Fibroblast of skin of back (primary cell): ENCODE data around the gene NEUROG1.
"Not testable (repeated sequence)": the region's sequence is repeated elsewhere in the genome, so short reads cannot be mapped to it uniquely, and the experiment has no call there.

ENCODE experiments used
- DNase-seq: peaks from one replicate; pipeline ENCODE4 v3.0.0-alpha.2; 2013

Gene NEUROG1

DNA sequence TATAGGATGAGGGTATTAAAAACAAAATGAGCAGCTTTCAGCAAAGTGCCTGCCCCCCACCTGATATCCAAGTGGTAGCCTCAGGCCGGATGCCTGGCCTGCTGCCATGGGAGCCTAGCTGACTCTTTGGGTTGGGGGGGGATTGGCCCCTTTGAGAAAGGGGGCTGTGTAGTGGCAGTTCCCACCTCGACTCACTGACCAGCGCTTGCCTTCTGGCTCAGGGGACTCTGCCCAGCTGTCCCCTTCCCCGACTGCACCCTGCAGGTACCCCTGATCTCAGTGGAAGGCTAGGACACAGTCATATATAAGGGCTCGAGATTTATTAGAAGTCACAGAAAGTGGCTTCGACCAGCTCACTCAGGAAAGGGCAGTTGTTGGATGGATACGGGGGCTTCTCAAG, 1.5 kb upstream of the NEUROG1 start:
- DNase-seq = no peak

DNA sequence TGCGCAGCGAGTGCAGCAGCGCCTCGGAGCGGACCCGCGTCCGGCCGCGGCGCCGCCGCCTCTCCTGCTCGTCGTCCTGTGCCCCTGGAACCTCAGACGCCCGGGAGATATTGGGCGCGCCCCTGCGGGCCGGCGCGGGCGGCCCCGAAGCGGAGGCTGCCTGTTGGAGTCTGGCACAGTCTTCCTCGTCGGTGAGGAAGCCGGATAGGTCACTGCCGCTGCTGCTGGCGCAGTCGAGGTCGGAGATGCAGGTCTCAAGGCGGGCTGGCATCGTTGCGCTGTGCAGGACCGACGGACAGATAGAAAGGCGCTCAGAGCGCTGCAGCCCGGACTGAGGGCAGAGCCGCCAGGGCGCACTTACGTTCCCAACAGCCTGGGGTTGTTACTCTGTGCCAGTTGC, 344 bp downstream of the NEUROG1 start:
- peak; percentile 3 for DNase-seq

DNA sequence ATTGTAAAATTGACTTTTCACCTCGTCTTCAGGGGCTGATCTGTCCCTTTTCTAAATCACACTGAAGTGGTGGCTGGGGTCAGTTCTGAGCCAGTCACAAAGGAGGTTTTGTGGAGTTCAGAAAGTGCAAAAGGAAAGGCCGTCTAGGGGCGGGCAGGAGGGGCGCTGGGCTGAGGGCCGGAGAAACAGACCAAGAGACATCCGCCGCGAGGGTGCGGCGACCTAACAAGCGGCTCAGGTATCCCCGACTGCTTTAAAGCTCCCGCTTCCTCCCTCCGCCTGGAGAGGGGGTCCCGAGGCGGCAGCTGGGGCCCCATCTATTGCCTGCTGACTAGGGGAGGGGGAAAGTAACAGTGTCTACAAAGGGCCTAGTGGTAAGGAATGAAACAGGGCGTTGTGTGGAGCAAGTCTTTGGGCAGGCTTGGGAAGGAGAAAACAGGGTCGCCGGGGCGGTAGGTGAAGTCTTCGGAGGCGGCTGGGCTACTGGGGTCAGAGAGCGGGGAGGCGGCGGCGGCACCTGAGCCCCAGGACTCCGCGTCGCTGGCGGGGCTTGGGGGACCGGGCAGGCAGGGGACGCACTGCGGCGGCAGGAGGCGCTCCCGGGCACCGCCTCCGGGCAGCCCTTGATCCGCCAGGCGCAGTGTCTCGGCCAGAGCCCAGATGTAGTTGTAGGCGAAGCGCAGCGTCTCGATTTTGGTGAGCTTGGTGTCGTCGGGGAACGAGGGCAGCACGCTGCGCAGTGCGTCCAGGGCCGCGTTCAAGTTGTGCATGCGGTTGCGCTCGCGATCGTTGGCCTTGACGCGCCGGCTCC, 950 bp downstream of the NEUROG1 start:
- DNase-seq = no peak

DNA sequence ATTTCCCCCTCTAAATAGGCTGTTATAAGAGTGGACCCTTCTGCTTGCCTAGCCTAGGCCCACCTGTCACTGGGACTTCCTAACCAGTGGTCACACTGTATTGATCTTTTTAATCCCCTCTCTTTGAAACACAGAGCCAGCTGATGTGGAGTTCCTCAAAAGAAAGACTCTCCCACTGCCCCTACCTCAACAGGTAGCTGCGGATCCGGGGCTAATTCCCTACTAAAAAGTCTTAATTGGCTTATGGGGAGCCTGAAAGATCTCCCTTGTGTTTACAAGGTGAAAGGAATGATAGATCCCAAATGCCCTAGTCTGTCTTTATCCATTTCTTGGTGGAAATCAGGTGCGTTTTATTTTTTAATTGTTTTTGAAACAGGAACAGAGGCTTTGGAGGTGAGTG, 2.0 kb downstream of the NEUROG1 start:
- DNase-seq = no peak

DNA sequence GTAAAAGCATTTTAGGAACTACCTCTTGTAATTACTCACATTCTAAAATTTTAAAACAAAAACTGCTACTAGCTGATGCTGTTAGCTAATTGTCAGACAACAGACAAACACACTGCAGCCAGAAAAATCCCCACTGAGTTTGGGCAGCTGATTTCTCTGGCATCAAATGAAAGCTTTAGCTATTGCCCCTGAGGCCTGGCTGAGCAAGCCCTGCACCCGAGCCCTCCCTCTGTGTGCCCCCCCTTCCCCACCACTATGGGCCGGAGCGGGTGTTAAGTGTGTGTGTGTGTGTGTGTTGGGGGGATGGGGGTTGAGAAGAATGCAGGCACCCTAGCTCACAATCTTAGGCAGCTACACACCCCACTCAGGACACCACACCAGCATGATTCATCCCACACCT, 2.4 kb downstream of the NEUROG1 start:
- DNase-seq = no peak

DNA sequence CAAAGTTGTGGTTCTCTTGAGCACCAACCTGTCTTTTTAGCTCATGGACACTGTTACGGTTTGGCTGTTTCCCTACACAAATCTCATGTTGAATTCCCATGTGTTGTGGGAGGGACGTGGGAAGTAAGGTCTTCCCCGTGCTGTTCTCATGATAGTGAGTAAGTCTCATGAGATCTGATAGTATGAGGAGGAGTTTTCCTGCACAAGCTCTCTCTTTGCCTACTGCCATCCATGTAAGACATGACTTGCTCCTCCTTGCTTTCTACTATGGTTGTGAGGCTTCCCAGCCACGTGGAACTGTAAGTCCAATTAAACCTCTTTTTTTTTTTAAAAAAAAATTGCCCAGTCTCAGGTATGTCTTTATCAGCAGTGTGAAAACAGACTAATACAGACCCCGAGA, 6.2 kb downstream of the NEUROG1 start:
- not testable (repeated sequence) for DNase-seq

DNA sequence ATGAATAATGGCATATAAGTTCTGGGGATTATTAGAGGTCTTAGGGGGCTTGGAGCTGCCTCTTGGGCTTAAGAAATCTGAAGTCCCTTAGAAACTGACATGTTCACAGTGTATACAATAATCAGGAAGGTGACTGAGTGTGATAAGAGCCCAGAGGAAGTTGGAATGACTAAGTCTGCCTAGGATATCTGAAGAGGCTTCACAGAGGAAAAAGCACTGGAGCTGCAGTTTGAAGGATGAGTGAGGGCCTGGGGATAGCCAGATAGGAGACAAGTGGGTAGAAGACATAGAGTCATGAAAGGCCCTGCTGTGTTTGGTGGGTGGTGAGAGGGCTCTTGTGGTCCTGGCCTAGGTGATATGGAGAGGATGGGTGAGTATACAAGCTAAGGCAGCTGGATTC, 8.8 kb downstream of the NEUROG1 start:
- no peak for DNase-seq

DNA sequence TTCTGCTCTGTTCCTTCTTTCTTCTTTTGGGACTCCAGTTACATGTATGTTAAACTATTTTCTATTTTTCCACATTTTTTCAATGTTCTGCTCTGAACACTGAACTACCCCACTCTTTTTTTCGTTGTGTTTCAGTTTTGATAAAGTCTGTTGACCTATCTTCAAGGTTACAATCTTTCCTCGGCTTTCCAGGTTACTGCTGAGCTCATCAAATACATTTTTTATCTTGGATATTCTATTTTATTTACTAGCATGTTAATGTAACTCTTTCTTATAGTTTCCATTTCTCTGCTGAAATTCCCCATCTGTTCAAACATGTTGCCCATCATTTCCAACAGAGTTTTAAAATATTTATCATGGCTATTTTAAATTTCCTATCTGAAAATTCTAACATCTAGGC, 13.8 kb downstream of the NEUROG1 start:
- DNase-seq = no peak

DNA sequence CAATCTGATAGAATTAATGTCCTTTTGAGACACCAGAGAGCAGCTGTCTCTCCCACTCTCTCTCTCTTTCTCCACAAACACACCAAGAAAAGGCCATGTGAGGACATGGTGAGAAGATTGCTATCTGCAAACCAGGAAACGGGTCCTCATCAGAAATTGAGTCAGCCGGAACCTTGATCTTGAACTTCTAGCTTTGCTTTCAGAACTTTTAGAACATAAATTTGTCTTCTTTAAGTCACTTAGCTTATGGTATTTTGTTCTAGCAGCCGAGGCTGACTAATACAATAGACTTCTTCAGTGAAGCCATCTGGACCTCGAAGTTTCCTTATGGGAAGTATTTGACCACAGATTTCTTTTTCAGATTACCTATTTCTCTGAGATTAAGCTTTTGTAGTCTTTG, 18.1 kb downstream of the NEUROG1 start:
- DNase-seq = no peak

DNA sequence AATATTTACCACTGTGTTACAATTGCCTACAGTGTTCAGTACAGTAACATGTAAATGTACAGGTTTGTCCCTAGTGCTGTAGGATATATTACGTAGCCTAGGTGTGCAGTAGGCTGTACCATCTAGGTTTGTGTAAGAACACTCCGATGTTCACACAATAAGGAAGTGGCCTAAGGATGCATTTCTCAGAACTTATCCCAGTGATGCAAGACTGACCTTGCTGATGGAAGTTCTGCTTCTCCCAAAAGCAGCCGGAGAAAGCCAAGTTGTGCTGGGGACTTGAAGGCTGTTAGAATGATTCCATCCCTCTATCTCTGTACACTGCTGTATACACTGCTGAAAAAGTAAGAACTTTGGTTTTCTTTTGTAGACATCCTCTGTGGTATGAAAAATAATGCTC, 21.6 kb downstream of the NEUROG1 start:
- DNase-seq = no peak

DNA sequence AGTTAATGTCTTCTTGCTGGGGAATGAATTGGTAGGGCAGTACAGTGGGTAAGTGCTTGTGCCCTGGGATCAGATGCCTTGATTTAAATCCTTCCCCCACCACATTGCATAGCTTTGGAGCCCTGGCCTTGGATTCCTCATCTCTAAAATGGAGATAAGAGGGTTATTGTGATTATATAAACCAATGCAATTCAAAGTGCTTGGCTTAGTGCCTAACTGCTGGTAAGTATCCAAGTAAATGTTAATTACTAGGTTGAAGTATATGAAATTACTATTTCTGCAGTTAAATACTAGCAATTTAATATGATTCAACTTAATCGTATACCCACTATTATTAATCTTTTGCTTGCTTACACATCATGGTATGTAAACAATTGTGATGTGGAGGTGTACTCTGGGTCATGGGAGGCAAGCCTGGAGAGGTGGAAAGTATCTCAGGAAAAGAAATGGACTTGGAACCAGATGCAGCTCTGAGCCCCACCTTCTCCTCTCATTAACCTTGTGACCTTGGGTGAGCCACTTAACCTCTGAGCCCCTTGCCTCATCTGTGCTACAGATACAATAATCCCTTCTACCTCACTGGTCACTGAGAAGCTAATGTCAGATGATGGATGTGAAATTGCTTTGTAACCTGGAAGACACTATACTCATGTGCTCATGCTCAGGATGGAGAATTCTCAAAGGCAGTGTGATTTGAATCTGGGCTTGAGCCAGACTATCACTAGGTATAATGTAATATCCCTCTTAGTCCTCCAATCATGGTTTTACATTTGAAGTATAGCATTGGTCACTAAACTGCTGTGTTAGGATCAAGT, 23.8 kb downstream of the NEUROG1 start:
- no peak for DNase-seq

DNA sequence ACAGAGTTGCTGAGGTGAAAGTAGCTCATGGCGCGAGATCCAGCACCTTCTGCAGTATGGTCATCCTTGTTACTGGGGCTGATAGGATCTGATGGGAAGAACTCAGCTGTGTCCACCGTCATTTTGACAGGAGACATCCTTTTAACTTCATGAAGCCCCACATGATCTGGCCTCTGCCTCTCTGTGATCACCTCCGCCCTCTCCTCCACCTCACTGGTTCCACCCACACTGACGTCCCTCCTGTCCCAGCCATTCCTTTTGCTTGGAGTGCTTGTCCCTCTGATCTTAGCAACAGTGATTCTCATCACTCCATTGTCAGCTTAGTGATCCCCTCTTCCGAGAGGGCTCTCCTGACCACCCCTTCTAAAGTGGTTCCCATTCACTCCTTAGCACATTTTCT, 25.8 kb downstream of the NEUROG1 start:
- no peak for DNase-seq

DNA sequence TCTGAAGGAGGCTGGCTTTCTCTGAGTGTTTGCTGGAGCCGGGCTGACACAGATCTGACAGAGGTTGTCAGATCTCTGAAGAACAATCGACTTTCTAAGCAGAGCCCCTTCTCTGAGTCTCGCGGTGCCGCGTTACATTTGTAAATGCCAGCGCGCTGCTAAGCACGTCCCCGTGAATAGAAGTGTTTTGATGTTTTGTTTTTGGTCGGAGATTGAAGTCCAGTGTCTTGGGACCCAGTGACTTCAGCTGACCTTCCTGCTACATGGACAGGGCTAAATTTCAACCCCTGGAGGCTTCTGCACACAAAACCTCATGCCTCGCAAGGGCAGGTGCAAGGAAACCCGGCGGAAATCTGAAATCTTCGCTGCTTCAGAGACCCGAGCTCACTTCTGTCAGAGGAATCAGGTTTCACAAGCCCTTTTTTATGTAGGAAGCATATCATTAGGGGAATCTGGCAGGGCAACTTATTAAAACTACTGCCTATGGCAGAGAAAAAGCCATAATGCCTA, 27.2 kb downstream of the NEUROG1 start:
- DNase-seq = no peak

DNA sequence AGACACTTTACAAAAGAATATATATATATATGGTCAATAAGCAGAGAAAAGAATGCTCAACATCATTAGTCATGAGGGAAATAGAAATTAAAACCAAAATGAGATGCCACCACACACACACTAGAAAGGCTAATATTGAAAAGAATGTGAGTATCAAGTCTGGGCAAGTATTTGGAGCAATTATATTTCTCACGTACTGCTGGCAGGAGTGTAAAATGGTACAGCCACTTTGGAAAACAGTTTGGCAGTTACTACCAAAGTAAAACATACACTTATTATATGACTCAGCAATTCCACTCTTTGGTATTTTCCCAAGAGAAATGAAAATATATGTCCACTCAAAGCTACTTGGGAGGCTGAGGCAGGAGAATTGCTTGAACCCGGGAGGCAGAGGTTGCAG, 29.8 kb downstream of the NEUROG1 start:
- peak; percentile 70 for DNase-seq

DNA sequence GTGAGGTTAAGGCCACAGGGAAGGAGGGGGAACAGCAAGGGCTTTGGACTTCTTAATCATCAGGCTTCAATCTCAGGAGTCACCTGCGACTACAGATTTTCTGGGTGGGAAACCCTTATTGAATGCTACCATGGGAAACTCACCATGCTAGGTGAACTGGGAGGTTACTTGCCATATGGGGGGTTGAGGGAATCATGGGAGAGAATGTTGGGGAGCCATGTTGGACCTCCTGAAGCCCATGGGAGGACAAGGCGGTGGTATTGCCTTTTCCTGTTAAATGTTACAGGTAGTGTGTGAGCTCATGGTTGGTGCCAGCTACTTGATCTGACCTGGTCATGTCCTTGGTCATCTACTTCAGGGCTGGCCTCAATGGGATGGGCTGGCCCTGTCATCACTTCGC, 31.4 kb downstream of the NEUROG1 start:
- no peak for DNase-seq

DNA sequence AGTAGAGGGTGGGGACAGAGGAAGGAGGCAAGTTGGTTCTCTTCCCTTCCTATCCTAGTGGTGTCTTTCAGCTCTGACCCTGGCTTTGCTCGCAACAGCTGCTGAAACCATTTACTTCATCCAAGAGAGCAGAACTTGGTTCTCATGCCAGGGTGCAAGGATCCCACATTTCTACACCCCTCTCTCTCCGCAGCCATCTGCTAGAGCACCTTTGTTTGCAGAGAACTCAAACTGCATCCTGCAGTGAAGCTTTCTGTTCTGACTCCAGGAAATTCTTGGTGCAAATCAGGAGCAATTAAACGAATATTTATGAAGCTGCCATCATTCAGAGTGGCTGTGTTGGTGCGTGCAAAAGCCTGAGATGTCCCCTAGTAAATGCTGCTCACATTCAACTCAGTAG, 31.9 kb downstream of the NEUROG1 start:
- no peak for DNase-seq

DNA sequence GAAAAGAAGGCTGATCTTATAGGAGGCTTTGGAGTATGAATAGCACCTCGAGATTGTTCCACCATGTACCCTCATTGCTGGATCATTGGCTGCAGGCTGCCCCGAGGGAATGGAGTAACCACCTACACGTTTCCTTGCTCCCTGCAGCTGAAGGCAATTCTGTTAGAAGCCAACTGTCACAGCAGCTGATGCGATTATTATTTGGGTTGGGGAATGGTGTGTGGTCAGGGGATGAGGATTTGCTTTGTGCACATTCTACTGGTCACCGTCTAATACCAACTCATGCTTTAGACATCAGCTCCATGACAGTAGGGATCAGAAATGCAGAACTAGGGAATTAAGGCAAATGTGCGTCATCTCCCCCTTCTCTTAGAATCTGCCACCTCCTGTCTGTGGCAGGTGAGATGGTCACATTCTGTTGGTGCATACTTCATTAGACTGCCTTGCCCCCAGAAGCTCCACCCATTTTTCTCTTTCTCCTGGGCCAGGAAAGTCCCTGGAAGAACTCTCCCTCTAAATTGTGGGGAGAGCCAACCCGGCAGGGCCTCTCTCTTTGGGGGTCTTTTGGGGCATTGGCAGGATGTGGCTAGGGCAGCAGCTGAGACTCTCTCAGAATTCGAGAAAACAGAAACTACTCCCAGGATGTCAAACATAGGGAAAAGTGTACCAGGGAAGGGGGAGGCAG, 32.8 kb downstream of the NEUROG1 start:
- no peak for DNase-seq

DNA sequence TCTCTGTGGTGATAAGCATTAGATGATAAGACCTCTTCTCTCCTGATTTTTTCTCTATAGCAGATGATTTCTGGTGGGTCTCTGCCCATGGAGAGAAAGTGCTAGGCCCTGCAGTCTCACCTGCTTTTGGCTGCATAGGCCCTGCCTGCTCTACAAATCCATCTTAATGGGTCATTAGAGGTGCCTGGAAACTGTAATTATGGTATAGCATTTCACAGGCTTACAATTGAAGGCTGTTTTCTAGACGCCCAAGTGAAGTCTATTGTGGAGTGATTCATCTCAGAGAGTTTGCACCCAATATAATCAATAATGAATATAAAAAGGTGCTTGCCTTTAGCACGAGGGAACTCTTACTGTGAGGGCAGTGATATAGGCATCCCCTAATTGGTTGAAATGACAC, 33.8 kb downstream of the NEUROG1 start:
- no peak for DNase-seq

DNA sequence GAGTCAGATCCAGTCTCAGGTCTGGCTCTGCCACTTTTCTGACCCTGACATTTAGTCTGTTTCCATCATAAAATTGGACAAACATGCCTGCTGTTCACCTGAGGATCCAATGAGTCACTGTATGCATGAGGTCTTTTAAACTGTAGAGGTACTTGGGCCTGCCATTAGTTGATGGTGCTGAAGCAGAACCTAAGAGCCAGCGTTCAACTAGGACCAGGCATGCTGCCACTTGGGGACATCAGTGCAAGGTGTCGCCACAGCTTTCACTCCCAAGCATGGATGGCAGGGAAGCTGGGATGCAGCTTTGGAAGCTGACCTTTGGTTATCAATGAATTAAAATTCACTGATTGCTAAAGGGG, 37.1 kb downstream of the NEUROG1 start:
- DNase-seq = no peak

DNA sequence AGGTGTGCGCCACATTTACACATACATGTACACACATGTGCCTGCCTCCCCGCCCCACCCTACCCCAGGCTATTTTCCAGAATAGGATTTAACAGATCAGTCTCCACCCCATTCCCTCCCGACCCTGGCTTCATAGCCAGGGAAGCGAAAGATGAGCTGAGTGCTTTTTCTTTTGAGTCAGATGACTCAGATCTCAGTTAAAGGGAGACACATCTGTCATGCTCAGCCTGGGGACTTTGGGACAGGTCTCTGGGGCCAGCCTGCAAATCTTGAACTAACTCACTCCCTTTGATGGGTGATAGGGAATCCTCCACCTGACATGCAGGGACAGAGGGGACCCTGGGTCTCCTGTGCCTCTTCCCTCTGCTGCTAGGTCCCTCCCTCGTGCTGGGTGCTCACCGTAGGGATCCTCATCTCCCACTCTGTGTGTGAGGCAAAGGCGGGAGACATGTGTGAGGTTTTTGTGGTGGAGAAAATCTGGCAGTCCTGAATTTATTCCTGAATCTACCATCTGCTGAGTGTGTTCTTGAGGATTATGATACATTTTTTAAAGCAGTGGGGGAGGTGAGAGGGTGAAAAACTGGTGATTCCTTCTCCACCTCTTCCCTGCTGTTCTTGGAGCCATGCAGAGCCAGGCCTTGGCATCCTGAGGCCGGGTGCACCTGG, 37.7 kb downstream of the NEUROG1 start:
- DNase-seq = peak; percentile 27

DNA sequence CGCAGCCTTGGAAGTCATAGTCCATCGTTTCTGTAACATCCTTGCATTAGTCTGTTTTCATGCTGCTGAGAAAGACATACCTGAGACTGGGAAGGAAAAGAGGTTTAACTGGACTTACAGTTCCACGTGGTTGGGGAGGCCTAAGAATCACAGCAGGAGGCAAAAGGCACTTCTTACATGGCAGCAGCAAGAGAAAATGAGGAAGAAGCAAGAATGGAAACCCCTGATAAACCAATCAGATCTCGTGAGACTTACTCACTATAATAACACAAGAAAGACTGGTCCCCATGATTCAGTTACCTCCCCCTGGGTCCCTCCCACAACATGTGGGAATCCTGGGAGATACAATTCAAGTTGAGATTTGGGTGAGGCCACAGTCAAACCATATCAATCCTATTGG, 40.2 kb downstream of the NEUROG1 start:
- DNase-seq = peak; percentile 16

DNA sequence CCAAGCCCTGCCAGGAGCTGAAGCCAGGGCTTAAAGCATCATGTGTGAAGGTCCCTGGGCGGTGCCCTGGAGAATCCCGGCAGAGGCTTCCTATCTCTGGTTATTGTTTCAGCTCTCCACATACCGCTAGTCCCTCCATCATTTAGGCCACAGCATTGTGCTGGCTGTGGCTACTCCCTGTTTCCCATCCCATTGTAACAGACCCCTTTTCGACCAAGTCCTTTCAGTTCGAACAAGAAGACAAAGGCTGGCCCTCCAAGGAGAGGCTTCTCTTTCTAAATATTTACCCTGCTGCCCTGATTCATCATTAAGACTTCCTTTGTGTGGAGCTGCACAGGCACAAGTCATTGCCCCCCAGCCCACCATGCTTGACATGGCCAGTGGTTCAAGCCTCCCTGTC, 41.6 kb downstream of the NEUROG1 start:
- no peak for DNase-seq
